Measurements from ENCODE around the gene LTBP1.

LTBP1 gene

DNA sequence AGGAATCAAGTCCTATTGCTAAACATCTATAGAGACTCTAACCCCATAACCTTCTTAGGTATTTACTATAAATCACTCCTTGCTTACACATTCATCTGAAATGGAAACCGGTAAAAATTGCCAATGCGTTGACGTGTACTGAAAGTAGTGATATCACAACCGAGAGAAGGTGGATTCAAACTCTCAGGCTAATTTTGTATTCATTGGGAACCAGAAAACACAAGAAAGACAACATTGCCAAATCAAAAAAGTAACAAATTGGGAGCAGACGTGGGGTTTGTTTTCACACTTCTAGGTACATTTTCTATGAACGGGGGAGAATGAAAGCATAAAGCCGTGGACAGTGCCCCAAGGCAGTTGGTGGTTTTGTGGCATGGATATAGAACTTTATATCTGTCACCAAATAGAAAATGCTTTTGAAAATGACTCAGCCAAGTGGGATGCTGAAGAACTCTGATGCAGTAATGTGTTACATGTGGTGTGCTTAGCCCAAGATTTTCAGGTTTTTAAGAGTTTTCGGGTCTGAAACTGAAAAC, 374.6 kb downstream of the LTBP1 start:
- H3K27me3 ChIP-seq (replicated peaks; ENCODE audit: control insufficient read depth, insufficient read depth, low read length): no peaks in the 10 kb centered on the region
- no peaks in the 10 kb centered on the region for H3K36me3 ChIP-seq (ENCODE audit: control insufficient read depth, insufficient read depth, low read length)
- TF ChIP-seq, protein P1, sequence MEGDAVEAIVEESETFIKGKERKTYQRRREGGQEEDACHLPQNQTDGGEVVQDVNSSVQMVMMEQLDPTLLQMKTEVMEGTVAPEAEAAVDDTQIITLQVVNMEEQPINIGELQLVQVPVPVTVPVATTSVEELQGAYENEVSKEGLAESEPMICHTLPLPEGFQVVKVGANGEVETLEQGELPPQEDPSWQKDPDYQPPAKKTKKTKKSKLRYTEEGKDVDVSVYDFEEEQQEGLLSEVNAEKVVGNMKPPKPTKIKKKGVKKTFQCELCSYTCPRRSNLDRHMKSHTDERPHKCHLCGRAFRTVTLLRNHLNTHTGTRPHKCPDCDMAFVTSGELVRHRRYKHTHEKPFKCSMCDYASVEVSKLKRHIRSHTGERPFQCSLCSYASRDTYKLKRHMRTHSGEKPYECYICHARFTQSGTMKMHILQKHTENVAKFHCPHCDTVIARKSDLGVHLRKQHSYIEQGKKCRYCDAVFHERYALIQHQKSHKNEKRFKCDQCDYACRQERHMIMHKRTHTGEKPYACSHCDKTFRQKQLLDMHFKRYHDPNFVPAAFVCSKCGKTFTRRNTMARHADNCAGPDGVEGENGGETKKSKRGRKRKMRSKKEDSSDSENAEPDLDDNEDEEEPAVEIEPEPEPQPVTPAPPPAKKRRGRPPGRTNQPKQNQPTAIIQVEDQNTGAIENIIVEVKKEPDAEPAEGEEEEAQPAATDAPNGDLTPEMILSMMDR (IDR thresholded peaks at IDR 0.05; ENCODE audit: insufficient read depth, low read length, poor library complexity, severe bottlenecking): no peak
- no peak overlapping the region for H3K4me3 ChIP-seq (replicated peaks; ENCODE audit: low read depth, low read length)
- DNase-seq (ENCODE audit: extremely low read depth, insufficient read length): peak; percentile 35

DNA sequence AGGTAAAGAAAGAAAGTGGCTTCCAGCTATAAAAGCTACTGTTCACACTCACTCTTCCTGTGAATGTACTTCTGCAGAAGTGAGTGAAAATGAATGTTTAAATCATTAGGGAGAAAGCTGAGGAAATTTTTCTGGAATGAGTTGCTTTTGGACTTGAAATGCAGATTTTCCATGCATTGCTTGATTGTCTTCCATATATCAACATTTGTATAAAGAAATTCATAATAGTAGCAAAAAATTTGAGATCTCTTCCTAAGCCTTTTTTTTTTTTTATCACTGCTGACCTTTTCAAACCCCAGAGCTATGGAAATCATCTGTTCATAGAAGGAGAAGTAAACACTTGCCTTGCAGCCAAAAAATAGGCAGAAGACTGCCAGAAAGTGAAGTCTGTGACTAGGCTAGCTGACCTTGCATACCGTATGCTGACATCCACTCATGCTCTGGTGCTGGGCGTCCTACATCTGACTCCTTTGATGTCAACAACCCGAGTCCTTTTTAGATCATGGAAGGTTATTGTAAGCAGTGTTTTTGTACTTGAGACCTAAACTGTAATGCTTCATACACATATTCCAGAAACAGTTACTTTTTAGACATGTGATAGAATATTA, 375.2 kb downstream of the LTBP1 start:
- TF ChIP-seq, protein P1 (IDR thresholded peaks at IDR 0.05; ENCODE audit: insufficient read depth, low read length, poor library complexity, severe bottlenecking): no peak
- Histone ChIP-seq H3K36me3 (ENCODE audit: control insufficient read depth, insufficient read depth, low read length) (no peaks in the 10 kb centered on the region), H3K4me3 (replicated peaks; ENCODE audit: low read depth, low read length) (no peak overlapping the region), H3K27me3 (replicated peaks; ENCODE audit: control insufficient read depth, insufficient read depth, low read length) (no peaks in the 10 kb centered on the region)
- DNase-seq (ENCODE audit: extremely low read depth, insufficient read length): no peak

DNA sequence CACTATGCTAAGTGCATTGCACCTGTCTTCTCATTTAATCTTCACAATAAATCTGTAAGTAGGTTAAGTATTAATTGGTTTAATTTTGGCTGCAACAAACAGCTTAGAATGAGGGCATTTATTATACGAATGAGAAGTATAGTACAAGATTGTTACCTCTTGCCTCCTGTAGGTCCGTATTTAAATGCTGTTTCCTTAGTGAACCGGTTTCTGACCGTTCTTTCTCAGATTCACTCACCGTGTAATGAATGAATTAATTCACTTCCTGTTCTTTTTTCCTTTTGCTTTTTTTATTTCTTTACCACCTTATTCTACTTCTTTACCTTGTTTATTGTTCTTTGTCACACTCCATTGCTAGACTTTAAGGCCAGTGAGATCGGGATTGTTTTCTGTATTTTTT, 375.9 kb downstream of the LTBP1 start:
- DNase-seq (ENCODE audit: extremely low read depth, insufficient read length): no peak
- Histone ChIP-seq H3K36me3 (ENCODE audit: control insufficient read depth, insufficient read depth, low read length) (no peaks in the 10 kb centered on the region), H3K27me3 (replicated peaks; ENCODE audit: control insufficient read depth, insufficient read depth, low read length) (no peaks in the 10 kb centered on the region), H3K4me3 (replicated peaks; ENCODE audit: low read depth, low read length) (no peak overlapping the region)
- TF ChIP-seq, protein P1 (IDR thresholded peaks at IDR 0.05; ENCODE audit: insufficient read depth, low read length, poor library complexity, severe bottlenecking): no peak

DNA sequence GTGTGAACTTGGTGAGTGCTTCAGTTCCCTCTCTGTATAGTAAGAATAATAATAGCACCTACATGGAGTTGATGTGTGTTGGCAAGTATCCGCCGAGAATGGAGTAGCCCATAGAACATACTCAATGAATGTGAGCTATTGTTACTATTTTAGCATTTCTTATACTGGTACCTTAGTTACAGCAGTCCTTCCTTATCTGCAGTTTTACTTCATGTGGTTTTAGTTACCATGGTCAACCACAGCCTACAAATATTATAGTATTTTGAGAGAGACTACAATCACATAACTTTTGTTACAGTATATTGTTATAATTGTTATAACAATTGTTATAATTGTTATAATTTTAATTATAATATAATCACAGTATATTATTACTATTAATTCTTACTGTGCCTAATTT, 377.2 kb downstream of the LTBP1 start:
- DNase-seq (ENCODE audit: extremely low read depth, insufficient read length): no peak
- H3K36me3 ChIP-seq (ENCODE audit: control insufficient read depth, insufficient read depth, low read length): no peaks in the 10 kb centered on the region
- TF ChIP-seq, protein P1 (IDR thresholded peaks at IDR 0.05; ENCODE audit: insufficient read depth, low read length, poor library complexity, severe bottlenecking): no peak
- no peak overlapping the region for H3K4me3 ChIP-seq (replicated peaks; ENCODE audit: low read depth, low read length)
- H3K27me3 ChIP-seq (replicated peaks; ENCODE audit: control insufficient read depth, insufficient read depth, low read length): no peaks in the 10 kb centered on the region

DNA sequence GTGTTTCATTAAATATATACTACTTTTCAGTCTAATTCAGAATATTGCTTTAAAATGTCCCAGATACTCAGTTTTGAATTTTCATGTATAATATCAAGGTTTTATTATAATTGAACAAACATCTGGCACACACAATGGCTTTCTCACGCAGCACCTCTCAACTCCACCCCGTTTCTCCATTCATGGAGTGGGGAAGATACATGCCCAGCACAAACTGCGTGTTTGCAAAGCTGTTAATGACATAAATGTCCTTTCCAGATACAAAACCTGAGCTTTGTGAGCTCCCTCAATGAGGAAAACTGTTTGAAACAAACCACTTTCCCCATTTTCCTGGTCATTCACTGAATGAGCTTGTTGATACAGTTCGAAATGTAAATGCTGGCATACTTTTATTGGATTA, 379.3 kb downstream of the LTBP1 start:
- TF ChIP-seq, protein P1 (IDR thresholded peaks at IDR 0.05; ENCODE audit: insufficient read depth, low read length, poor library complexity, severe bottlenecking): no peak
- no peaks in the 10 kb centered on the region for H3K27me3 ChIP-seq (replicated peaks; ENCODE audit: control insufficient read depth, insufficient read depth, low read length)
- DNase-seq (ENCODE audit: extremely low read depth, insufficient read length): no peak
- H3K4me3 ChIP-seq (replicated peaks; ENCODE audit: low read depth, low read length): no peak overlapping the region
- H3K36me3 ChIP-seq (ENCODE audit: control insufficient read depth, insufficient read depth, low read length): no peaks in the 10 kb centered on the region

DNA sequence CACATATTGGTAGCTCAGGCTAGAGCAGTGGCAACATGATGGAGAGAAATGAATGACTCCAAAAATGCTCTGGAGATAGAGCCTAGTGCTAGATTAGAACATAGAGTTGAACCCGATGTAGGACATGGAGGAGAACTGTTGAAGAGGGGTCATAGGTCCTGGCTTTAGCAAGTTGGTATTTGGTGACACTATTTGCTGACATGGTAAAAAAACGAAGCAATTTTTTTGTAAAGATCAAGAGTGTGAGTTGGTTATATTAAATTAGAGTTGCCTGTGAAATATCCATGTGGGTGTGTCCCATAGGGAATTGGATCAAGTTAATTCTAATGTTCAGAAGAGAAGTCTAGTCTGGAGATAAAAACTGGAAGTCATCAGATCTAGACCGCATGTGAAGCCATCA, 386.7 kb downstream of the LTBP1 start:
- Histone ChIP-seq H3K36me3 (ENCODE audit: control insufficient read depth, insufficient read depth, low read length) (no peaks in the 10 kb centered on the region), H3K4me3 (replicated peaks; ENCODE audit: low read depth, low read length) (no peak overlapping the region), H3K27me3 (replicated peaks; ENCODE audit: control insufficient read depth, insufficient read depth, low read length) (no peaks in the 10 kb centered on the region)
- no peak for DNase-seq (ENCODE audit: extremely low read depth, insufficient read length)
- TF ChIP-seq, protein P1 (IDR thresholded peaks at IDR 0.05; ENCODE audit: insufficient read depth, low read length, poor library complexity, severe bottlenecking): no peak

Measured in GM06990 (cell line).